HG02943 (cell line): ENCODE results near the gene AQP3.
A peak's percentile ranks its signal among the peaks of the same experiment; 100 is the strongest.
"Not testable (repeated sequence)": the region's sequence is repeated elsewhere in the genome, so short reads cannot be mapped to it uniquely, and the experiment has no call there.

ENCODE experiments used
- ATAC-seq: cut with Tn5 transposase; IDR thresholded peaks from one replicate; pipeline ENCODE4 v1.9.1; 2021; ENCODE audit warnings: mild to moderate bottlenecking, low read depth, moderate library complexity; ENCODE audit not compliant: unreplicated experiment

Gene AQP3

DNA sequence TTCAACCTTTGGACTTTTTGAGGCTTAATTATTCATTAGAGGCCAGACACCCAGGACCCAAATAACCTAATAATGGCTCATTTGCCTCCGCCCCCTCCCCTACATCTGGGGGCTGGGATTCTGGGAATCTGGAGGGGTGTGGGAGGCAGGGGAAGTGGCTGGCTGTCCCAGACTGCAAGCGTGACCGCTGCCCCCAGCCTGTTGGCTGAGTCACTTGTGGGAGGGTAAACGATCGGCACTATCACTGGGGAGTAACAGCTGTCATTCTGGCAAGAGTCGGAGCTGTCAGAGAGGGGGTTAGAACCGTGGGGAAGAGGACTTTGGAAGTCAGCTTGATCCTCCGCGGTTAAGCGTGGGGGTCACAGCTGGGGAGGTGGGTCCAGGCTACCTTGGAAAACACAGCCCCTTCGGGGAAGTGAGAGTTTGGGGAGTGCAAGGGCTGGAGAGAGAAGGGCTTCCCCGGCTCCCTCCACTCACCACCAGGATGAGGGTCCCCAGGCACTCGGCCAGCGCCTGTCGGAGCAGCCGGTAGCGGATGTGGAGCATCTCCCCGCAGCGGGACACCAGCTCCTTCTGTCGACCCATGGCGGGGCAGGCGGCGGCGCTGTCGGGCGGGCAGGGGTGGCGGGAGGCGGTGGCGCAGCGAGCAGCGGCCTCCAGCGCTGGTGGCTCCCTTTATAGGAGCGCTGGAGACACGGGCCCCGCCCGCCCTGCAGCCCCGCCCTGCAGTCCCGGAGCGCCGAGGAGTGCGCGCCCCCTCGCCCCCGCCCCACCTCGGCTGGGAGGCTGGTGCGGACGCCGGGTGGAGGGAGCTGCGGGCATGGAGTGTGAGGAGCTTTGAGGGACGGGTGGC, at the start of gene AQP3:
Gene AQP3 (minus strand): TSS at position 648 of the 853 bp plus-strand sequence. CDS start 63 bp downstream, at position 585.
- ATAC-seq = peak; percentile 40

DNA sequence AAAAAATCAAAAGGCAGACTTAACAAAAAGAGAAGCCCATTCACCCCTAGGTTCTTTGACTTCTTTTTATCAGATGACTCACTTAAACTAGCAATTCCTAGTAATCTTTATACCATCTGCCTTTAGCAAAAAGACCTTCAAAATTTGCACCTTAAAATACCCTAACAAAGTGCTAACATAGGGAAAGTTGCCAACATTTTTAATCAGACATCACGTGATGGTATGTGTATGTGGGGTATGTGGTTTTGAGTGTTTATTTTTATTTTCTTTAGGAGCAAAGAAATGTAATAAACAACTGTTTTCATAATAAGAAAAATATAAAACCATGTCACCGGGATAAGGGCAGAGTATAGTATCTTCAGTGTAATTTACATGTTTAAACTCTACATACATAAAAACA, 46.4 kb upstream of the AQP3 start:
- not testable (repeated sequence) for ATAC-seq

GRCh38 chr9:33489066-33489465, 41.7 kb upstream of the AQP3 start:
- ATAC-seq = no peak

DNA sequence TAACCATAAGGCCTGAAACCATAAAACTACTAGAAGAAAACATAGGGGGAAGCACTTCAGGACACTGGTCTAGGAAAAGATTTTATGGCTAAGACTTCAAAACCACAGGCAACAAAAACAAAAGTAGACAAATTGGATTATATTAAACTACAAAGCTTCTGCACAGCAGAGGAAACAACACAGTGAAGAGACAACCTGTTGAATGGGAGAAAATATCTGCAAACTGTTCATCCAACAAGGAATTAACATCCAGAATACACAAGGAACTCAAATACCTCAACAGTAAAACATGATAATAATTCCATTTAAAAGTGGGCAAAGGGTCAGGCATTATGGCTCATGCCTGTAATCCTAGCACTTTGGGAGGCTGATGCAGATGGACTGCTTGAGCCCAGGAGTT, 37.9 kb upstream of the AQP3 start:
- not testable (repeated sequence) for ATAC-seq

DNA sequence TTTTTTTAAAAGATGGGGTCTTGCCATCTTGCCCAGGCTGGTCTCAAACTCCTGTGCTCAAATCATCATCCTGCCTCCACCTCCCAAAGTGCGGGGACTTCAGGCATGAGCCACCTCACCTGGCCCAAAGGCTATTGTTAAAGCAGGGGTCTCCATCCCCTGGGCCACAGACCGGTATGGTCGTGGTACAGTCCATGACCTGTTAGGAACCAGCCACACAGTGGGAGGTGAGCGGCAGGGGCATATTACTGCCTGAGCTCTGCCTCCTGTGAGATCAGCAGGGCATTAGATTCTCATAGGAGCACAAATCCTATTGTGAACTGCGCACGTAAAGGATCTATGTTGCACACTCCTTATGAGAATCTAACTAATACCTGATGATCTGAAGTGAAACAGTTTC, 33.6 kb upstream of the AQP3 start:
- no peak for ATAC-seq

DNA sequence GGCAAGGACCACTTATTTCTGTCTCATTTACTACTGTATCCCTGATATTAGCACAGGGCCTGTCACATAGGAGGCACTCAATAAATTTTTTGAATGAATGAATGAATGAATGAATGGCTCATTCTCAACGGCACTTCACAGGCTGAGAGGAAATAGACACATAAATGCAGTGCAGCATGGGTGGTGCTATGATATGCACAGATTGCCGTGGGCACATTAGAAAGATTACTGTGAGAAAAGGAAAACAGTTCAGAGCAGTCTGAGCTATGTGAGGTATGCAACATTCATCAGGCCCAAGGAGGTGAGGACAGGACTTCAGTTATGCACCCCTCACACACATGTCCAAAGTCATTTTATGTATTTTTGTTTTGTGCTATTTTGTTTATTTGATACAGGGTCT, 32.7 kb upstream of the AQP3 start:
- ATAC-seq = no peak

DNA sequence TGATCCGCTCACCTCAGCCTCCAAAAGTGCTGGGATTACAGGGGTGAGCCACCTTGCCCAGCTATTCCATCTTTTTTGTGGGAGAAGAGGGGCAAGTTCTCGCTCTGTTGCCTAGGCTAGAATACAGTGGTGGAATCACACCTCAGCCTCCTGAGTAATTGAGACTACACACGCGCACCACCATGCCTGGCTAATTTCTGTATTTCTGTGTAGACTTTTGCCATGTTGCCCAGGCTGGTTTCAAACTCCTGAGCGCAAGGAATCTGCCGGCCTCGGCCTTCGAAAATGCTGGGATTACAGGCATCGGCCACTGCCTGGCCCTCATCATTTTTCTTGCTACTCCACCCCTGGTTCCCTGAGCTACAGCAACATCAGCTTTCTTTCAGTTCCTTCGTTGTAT, 29.1 kb upstream of the AQP3 start:
- ATAC-seq = no peak

GRCh38 chr9:33475357-33475756, 28.0 kb upstream of the AQP3 start:
- no peak for ATAC-seq

- peak; percentile 99 for ATAC-seq
Measured at GRCh38 chr9:33473643-33474352, 26.4 kb upstream of the AQP3 start, which contains the start of gene NOL6. Gene NOL6 (minus strand): TSS chr9:33473924. CDS start chr9:33473842, 82 bp downstream.

DNA sequence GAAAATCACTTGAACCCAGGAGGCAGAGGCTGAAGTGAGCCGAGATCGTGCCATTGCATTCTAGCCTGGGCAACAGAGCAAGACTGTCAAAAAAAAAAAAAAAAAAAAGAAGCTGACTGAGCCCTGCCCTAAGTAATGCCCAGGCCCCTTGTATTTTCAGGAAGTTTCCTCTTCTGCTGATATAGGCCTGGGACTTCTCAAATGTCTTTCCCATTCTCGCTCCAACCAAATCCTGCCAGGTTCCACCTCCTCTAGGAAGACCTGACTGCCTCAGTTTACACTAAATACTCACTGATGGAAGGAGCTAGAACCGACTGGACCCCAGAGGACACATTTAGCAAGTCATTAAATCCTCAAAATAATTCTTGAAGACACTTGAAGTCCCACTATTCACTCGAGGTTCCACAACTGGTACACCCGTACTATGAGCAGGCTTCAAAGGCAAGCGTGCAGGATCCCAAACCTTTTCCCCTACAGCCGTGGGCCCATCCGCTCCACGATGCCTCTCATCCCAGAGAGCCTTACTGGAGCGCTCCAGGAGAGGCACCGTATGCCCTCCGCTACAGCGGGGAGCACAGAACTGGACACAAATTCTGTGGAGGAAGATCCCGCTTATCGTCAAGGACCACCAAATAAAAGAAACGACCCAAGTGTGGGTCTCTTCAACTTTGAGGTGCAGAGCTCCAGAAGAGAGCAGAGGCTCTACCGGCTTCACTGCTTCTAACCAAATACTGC, 25.7 kb upstream of the AQP3 start:
- no peak for ATAC-seq

GRCh38 chr9:33472171-33472880, 24.9 kb upstream of the AQP3 start:
- no peak for ATAC-seq

DNA sequence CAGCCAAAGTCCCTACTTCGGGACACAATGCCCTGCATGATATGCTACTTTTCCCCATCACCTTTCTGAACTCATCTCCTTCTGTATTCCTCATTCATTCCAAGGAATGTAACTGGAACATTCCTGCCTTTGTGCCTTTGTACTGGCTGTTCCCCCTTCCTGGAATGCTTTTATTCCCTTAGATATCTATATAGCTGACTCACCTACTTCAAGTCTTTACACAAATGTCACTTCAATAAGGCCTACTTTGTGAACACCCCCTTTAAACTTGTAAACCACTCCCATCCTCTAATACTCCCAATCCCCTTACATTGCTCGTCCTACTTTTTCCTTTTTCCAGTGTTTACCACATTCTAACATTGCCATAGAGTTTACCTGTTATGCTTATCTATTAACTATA, 24.0 kb upstream of the AQP3 start:
- ATAC-seq = no peak

GRCh38 chr9:33469891-33470290, 22.5 kb upstream of the AQP3 start:
- no peak for ATAC-seq

DNA sequence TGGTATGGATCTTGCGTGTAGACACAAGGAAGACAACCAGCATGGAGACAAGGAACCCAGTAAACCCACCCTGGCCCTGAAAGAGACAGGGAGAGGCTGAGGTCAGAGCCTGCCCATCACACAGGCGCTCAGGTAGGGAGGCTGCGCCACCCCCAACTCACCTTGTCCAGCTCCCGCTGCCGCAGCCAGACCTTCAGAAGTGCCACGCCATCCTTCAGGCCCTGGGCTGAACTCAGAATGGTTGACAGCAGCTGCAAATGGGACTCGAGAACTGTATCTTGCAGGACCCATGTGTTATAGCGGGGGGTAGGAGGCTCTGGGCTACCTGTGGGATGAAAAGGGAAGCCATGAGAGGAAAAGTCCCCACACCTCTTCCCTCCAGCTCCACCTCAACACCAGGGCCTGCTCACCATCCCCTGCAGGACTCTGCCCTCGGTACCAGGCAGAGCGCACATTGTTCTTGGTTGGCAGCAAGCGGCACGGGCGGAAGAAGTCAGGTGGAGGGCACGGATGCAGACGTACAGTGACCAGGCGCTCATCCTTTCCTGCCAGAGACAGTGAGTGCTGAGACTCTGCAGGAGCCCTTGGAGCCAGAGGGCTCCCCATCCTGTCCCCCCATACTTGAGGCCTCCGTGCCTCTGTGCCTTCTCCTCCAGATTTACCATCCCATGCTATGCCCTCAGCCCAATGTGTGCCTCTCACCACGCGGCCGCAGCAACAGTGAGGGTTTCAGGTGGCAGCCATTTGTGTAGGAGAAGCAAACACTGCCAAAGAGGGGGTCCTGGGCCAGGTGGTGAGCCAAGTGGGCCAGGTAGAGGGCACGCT, 21.6 kb upstream of the AQP3 start:
- no peak for ATAC-seq

- ATAC-seq = no peak
Measured at GRCh38 chr9:33468215-33468730, 20.9 kb upstream of the AQP3 start.

GRCh38 chr9:33467526-33467925, 20.1 kb upstream of the AQP3 start:
- ATAC-seq = no peak

- ATAC-seq = no peak
Measured at GRCh38 chr9:33466565-33467495, 19.4 kb upstream of the AQP3 start.
